Embryonic facial prominence (tissue), 1 donor: ENCODE measurements around the gene SLC35F5.
"Not testable (repeated sequence)": the region's sequence is repeated elsewhere in the genome, so short reads cannot be mapped to it uniquely, and the experiment has no call there.

Source experiments
- DNase-seq: peaks from one replicate; pipeline ENCODE4 v3.0.0-alpha.2; 2016; ENCODE audit errors: extremely low spot score

Gene SLC35F5

DNA sequence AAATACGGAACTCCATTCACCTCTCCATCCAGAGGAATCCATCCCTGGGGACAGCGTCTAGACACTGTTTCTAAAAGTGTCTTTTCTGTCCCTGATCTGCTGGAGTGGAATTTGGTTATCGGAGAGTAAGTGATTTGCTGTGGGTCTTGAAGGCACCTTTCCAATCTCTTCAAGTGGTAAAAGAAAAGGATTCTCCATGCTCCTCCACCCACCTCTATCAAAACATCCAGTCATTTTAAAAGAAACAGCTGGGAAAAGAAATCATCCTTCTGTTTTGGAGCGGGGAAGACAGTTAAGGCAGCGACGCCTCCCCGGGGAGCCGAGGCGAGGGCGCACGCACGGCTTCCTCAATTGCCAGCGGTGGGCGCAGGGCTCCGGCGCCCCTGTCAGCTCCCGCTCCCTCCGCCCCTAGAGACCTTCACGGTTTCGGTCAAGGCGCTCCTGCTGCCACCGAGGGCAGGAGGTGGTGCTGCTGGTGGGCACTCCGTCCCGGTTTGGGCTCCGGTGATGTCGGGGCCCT, 547 bp downstream of the SLC35F5 start:
- no peak for DNase-seq

- DNase-seq = no peak
These were observed 1.2 kb downstream of the SLC35F5 start for GRCh38 chr2:113755035-113755834.

DNA sequence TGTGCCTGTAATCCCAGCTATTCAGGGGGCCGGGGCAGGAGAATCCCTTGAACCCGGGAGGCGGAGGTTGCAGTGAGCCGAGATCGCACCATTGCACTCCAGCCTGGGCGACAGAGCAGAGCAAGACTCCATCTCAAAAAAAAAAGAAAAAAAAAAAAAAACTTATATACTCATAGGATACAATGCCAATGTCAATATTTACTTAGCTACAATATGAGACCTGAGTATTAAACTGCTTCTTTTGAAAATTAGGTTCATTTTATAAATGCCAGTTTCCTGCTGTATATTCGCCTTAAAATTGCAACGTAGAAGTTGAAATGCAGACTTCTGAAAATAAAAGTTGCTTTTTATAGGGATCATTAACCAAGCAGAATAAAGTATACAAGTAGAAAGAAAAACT, 2.3 kb downstream of the SLC35F5 start:
- no peak for DNase-seq

DNA sequence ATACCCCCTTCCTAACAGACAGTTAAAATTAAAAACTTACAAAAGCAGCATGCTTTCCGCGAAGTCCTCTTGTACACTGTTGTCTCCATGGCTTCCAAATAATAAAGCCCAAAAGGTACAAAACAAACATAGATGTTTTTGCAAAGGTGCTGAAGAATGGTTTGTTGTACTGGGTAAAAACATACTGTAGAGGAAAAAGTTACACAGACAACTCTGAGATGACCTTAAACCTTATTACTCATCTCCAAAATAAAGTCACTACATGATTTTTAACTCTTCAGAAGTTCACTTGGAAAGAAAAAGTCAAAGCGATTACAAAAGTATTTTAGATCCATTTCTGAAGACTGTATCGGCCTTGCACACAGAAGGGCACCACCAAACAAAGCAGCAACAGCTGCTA, 6.1 kb downstream of the SLC35F5 start:
- DNase-seq = no peak

GRCh38 chr2:113741091-113741490, 15.4 kb downstream of the SLC35F5 start:
- no peak for DNase-seq

GRCh38 chr2:113739849-113740248, 16.6 kb downstream of the SLC35F5 start:
- DNase-seq = no peak

DNA sequence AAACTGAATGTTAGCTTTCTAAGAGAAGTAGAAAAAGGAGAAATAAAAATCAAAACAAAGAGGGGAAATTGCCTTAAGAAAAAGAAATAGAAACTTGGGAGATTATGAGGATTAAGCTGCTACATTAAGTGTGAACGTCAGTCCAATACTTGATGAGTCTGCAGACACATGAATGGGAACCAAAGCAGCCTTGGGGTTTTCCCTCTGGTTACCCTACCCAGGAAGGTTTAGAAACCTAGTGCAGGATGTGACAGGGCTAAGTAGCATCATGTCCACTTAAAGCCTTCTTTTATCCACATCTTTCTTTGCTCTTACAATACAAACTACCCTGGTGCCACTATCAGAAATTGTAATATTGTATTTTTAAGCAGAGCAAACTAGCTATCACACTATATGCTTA, 22.3 kb downstream of the SLC35F5 start:
- DNase-seq = no peak

- DNase-seq = no peak
These were observed 32.4 kb downstream of the SLC35F5 start for GRCh38 chr2:113724010-113724409.

- DNase-seq = no peak
These were observed 33.0 kb downstream of the SLC35F5 start for GRCh38 chr2:113723411-113723810.

DNA sequence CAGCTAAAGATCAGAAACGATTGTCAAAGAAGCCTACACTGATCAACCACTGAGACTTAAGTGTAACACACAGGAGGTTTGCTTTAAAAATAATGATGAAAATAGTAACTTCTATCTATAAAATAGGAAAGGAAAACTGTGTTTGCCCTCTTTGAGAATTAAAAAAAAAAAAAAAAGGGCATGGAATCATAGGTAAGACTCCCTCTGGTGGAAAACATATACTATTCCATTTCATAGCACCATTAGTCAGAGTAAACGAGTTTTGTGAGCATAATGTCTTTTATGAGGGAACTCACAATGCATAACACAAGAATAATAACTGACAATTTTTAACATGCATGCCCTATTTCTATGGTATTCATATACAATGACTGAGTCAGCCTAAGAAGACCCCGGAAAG, 36.3 kb downstream of the SLC35F5 start:
- DNase-seq = no peak

- DNase-seq = no peak
These were observed 40.2 kb downstream of the SLC35F5 start for GRCh38 chr2:113716291-113716690.

DNA sequence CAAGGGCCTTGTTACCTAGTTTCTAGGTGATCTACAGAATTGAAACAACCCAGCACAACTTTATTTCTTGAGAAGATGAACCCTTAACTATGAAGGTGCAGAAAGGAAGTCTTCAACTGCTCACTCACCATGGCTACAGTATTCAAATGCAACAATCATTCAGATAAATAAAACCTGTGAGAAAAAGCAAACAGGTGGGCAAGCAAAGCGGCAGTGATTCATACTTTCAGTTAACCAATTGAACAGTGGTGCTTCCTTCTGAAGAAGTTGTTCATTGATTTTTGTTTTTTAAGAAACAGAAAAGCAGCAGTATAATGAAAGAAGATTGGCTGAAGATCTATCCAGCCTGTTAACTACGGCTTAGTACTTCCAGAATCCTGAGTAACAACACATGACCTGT, 43.5 kb downstream of the SLC35F5 start:
- no peak for DNase-seq

DNA sequence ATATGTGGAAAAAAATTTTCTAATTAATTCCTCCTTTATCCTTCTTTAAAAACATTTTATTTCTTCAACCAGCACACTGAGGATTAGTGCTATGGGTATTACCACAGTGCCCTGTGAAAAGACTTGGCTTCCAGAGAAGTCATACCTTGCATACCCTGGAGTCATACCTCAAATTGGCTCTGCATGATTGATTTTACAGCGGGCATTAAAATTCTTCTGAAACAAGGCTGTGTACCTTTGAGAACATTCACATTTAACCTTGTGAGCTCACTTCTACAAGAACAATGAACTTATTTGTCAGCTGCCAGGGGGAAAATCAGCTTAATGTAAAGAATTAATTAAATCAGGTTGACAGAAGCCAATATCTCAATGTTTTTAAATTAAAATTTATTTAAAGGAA, 44.6 kb downstream of the SLC35F5 start:
- DNase-seq = no peak

GRCh38 chr2:113709022-113709421, 47.4 kb downstream of the SLC35F5 start:
- DNase-seq = no peak

DNA sequence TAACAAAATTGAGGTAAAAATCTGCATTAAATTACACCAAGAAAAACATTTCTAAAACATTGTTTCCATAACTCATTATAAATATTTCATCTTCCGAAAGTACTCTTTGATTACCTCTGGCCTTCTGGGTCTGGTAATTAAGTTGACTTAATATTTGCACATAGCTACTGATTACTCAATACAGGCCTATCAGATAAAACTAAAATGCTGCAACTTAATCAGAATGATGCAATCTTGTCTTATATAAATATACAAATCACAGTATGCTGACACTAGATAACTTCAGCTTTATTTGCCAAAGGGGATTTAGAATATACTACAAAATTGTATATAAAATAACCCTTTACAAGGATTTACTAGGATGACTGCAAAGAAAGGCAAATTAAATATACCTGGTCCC, 49.3 kb downstream of the SLC35F5 start:
- DNase-seq = no peak

DNA sequence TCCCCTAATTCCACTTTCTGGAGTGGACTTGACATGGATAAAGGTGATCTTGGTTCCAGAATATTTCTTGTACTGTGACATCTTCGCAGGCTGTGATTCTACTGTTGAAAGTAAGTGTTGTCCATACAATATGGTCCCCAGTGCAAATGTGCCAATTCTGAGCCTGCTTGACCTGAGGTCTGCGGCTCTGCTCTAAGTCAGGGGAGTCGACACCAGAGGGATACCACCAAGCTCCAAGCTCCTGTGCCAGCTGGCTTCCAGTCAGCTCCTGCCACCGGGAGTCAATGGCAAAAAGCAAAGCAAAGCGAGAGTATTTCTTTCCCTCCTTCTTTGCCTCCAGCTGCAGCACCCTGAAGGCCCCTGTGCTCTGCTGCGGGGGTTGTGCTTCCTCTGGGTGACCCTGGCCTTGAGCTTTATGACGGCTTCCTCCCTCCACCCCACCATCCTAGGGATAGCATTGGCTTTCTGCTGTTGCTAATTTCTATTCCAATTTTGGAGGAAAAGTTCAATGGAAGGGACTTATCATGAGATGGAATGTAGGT, 50.4 kb downstream of the SLC35F5 start:
- no peak for DNase-seq

GRCh38 chr2:113704300-113704993, 52.0 kb downstream of the SLC35F5 start:
- not testable (repeated sequence) for DNase-seq

DNA sequence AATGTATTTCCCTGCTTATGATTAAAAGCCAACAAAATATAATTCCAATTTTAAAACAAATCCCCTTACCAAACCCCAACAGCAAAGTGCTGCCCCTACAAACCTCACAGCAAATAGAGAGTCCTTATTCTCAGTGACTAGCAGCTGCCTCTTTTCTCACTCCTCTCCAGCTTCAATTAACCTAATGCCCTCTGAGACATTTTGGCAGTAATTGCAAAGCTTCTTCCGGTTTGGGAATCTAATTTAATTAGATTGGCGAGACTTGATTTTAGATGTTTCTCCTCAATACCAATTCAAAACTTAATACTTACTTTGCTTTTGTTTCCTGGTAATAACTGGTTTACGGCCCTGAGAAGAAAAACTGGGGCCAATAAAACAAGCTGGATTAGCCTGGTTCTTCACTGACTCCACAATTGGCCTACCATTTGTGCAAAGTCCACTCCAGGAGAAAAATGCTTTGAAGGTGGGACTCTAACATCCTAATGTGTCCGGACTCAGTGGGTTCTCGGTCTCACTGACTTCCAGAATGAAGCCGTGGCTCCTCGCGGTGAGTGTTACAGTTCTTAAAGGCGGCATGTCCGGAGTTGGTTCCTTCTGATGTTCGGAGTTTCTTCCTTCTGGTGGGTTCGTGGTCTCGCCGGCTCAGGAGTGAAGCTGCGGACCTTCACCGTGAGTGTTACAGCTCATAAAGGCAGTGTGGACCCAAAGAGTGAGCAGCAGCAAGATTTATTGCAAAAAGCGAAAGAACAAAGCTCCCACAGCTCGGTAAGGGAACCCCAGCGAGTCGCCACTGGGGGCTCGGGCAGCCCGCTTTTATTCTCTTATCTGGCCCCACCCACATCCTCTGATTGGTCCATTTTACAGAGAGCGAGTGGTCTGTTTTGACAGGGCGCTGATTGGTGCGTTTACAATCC, 52.8 kb downstream of the SLC35F5 start:
- DNase-seq = no peak

GRCh38 chr2:113700186-113700841, 56.1 kb downstream of the SLC35F5 start:
- no peak for DNase-seq

GRCh38 chr2:113698892-113699447, 57.5 kb downstream of the SLC35F5 start:
- DNase-seq = no peak

GRCh38 chr2:113698251-113698650, 58.2 kb downstream of the SLC35F5 start:
- not testable (repeated sequence) for DNase-seq
